Esophagus muscularis mucosa (tissue), 4 donors: ENCODE measurements around the gene ZNF385D. TPM values are rescaled to one million over a fixed set of nuclear protein-coding genes. Genes with fewer than 3 reads are reported as not detected.

Source experiments
- DNase-seq: peaks from one replicate; pipeline ENCODE4 v3.0.0-alpha.2; 2017; ENCODE audit errors: extremely low spot score
- H3K27ac ChIP-seq, 4 donors: fragments of 200-600 bp; sonication (generic); replicated peaks in 1 of 4; 1 replicate in 3 of 4; 2 replicates in 1 of 4; pipeline ENCODE4 v1.5.1; 2016 to 2019; ENCODE audit warnings: mild to moderate bottlenecking in 1 of 4
- H3K27me3 ChIP-seq, 4 donors: fragments of 200-600 bp; sonication (generic); one replicate each; pipeline versions ENCODE4 v1.5.1 to v1.6.0; 2016 to 2019
- H3K36me3 ChIP-seq, 4 donors: fragments of 200-600 bp; sonication (generic); one replicate each; pipeline ENCODE4 v1.5.1; 2016 to 2019
- H3K4me1 ChIP-seq, 4 donors: fragments of 200-600 bp; sonication (generic); one replicate each; pipeline ENCODE4 v1.5.1; 2016 to 2019
- H3K4me3 ChIP-seq, 4 donors: fragments of 200-600 bp; sonication (generic); 1 replicate in 2 of 4; 2 replicates in 2 of 4; pipeline ENCODE4 v1.5.1; 2016 to 2019; ENCODE audit warnings: mild to moderate bottlenecking in 4 of 4, moderate library complexity in 1 of 4
- H3K9me3 ChIP-seq, 4 donors: fragments of 200-600 bp; sonication (generic); 1 replicate in 3 of 4; 2 replicates in 1 of 4; pipeline ENCODE4 v1.5.1; 2016 to 2019
- CTCF ChIP-seq, 3 experiments: fragments of 200-600 bp in 2 of 3; fragments of 450-650 bp in 1 of 3; sonication (generic) in 2 of 3; IDR thresholded peaks; one replicate each; pipeline ENCODE4 v1.5.1; 2017 to 2019; ENCODE audit warnings: antibody characterized with exemption in 3 of 3, mild to moderate bottlenecking in 2 of 3, moderate library complexity in 1 of 3
- EP300 ChIP-seq: sonication (generic); formaldehyde crosslinking; IDR thresholded peaks from one replicate; pipeline ENCODE4 v1.6.1; 2017; ENCODE audit warnings: antibody characterized with exemption
- POLR2A ChIP-seq: fragments of 450-650 bp; IDR thresholded peaks from one replicate; pipeline ENCODE4 v1.6.1; 2017; ENCODE audit warnings: antibody characterized with exemption, moderate library complexity, mild to moderate bottlenecking, low read depth
- POLR2AphosphoS5 ChIP-seq, 2 donors: sonication (generic); formaldehyde crosslinking; IDR thresholded peaks; one replicate each; pipeline ENCODE4 v1.6.1; 2017; ENCODE audit warnings: antibody characterized with exemption in 2 of 2
- WGBS: methylation state at CpG from one replicate; pipeline ENCODE4 v1.1.5; 2018; 5-methylcytosine and 5-hydroxymethylcytosine counted together
- intact Hi-C: fragments of 100-400 bp; cut with DNase I; formaldehyde crosslinking; loops from one replicate; pipeline ENCODE4 v1.15.1; 2023
- total RNA-seq, 4 donors: library from RNA; depleted of rRNA; stranded (reverse); fragments of >200 nt; gene quantifications; one replicate each; pipeline versions ENCODE4 v1.1.0 to v1.2.1, GENCODE V29; 2016

The ZNF385D gene
- total RNA-seq, 4 donors from 2014 or later, result 7.7 to 11.2 (median 8.2) TPM

- DNase-seq, result no peak
- H3K27me3 ChIP-seq, result no peaks in the 10 kb centered on the region
- 86% methylated on average over 5 of the region's 5 CpGs for WGBS
- no peak overlapping the region for H3K27ac ChIP-seq
- intact Hi-C loops, result no loop called here
- H3K9me3 ChIP-seq, result no peaks in the 10 kb centered on the region
- no peak for TF ChIP-seq POLR2AphosphoS5 (IDR thresholded peaks at IDR 0.05)
- TF ChIP-seq EP300, result no peak
- no peak for TF ChIP-seq CTCF (IDR thresholded peaks at IDR 0.05)
- no peak for TF ChIP-seq POLR2A
- peaks cover 0 to 10% (median 0%) of the 10 kb centered on the region in 4 donors for H3K4me1 ChIP-seq
- H3K4me3 ChIP-seq, result no peak overlapping the region
- no peaks in the 10 kb centered on the region for H3K36me3 ChIP-seq
Observed at GRCh38 chr3:21509731-21510470, 241.1 kb downstream of the ZNF385D start.

- Histone ChIP-seq H3K27me3 (no peaks in the 10 kb centered on the region), H3K36me3 (no peaks in the 10 kb centered on the region), H3K9me3 (no peaks in the 10 kb centered on the region), H3K4me3 (no peak overlapping the region), H3K4me1 (peaks cover 0 to 10% (median 0%) of the 10 kb centered on the region in 4 donors), H3K27ac (no peak overlapping the region)
- TF ChIP-seq POLR2AphosphoS5 (IDR thresholded peaks at IDR 0.05), result no peak
- TF ChIP-seq CTCF (IDR thresholded peaks at IDR 0.05), result no peak
- no peak for TF ChIP-seq POLR2A
- intact Hi-C loops, result no loop called here
- DNase-seq, result no peak
Observed at GRCh38 chr3:21508246-21508645, 242.8 kb downstream of the ZNF385D start.

- WGBS, result 65% methylated on average over 4 of the region's 4 CpGs
- intact Hi-C loops, result no loop called here
Observed at GRCh38 chr3:21505711-21506460, 245.1 kb downstream of the ZNF385D start.

GRCh38 chr3:21502656-21503055 lies 248.4 kb downstream of the ZNF385D start:
- intact Hi-C loops, result no loop called here
- no peak overlapping the region for H3K27ac ChIP-seq
- TF ChIP-seq POLR2AphosphoS5 (IDR thresholded peaks at IDR 0.05) (no peak), CTCF (IDR thresholded peaks at IDR 0.05) (no peak), EP300 (no peak), POLR2A (no peak)

More at GRCh38 chr3:21505711-21506460, 245.1 kb downstream of the ZNF385D start:
- no peak for DNase-seq
- H3K36me3 ChIP-seq, result no peaks in the 10 kb centered on the region
- no peaks in the 10 kb centered on the region for H3K9me3 ChIP-seq
- H3K27ac ChIP-seq, result no peak overlapping the region
- H3K4me3 ChIP-seq, result no peak overlapping the region
- no peaks in the 10 kb centered on the region for H3K27me3 ChIP-seq
- TF ChIP-seq POLR2AphosphoS5 (IDR thresholded peaks at IDR 0.05) (no peak), POLR2A (no peak), CTCF (IDR thresholded peaks at IDR 0.05) (no peak), EP300 (no peak)
- H3K4me1 ChIP-seq, result peaks cover 0 to 10% (median 0%) of the 10 kb centered on the region in 4 donors

More at GRCh38 chr3:21502656-21503055, 248.4 kb downstream of the ZNF385D start:
- 83% methylated on average over 1 of the region's 1 CpG for WGBS
- H3K9me3 ChIP-seq, result no peaks in the 10 kb centered on the region
- H3K4me3 ChIP-seq, result no peak overlapping the region
- DNase-seq, result no peak
- H3K27me3 ChIP-seq, result no peaks in the 10 kb centered on the region
- H3K36me3 ChIP-seq, result no peaks in the 10 kb centered on the region
- no peaks in the 10 kb centered on the region for H3K4me1 ChIP-seq
